IMR-90 (cell line): Measurements from ENCODE around the gene GPC6. TPM values are rescaled to one million over a fixed set of nuclear protein-coding genes. Genes with fewer than 3 reads are reported as not detected.

ENCODE experiments used
- ATAC-seq: fragments of 200-7000 bp; cut with Tn5 transposase; 2 replicates; pipeline ENCODE4 v1.9.1; 2020; ENCODE audit warnings: low read depth, mild to moderate bottlenecking, moderate library complexity
- BruUV-seq: library from RNA; stranded (reverse); fragments of 400-500 nt; replicated peaks from 2 replicates; lab custom pipeline; 2021; lab: Mats Ljungman, UMichigan
- CTCF ChIA-PET: fragments of 300-600 bp; formaldehyde crosslinking; extraction: SDS; loops from one replicate; lab custom pipeline; 2021; ENCODE audit warnings: antibody characterized with exemption; lab: Yijun Ruan, JAX
- POLR2A ChIA-PET: fragments of 300-600 bp; sonication (Branson Sonifier 250); formaldehyde crosslinking; loops from one replicate; lab custom pipeline; 2022; ENCODE audit warnings: antibody characterized with exemption; ENCODE audit not compliant: unreplicated experiment; lab: Charles Lee
- DNase-seq: peaks from one replicate; pipeline ENCODE4 v3.0.0; 2013
- H2AFZ ChIP-seq: replicated peaks from 2 replicates; pipeline ENCODE3; 2013; ENCODE audit warnings: low read length, mild to moderate bottlenecking; ENCODE audit not compliant: poor library complexity
- H2AK5ac ChIP-seq: 2 replicates; pipeline ENCODE4 v1.6.1; 2013; ENCODE audit warnings: low read depth, low read length, inconsistent platforms
- H2AK9ac ChIP-seq: replicated peaks from 2 replicates; pipeline ENCODE3; 2013; ENCODE audit warnings: mild to moderate bottlenecking, low read depth, low read length, moderate library complexity; ENCODE audit not compliant: poor library complexity
- H2BK120ac ChIP-seq: 2 replicates; pipeline ENCODE4 v1.6.1; 2013; ENCODE audit warnings: low read depth, low read length, inconsistent platforms
- H2BK15ac ChIP-seq: 3 replicates; pipeline ENCODE4 v1.6.1; 2013; ENCODE audit warnings: low read depth, low read length, inconsistent platforms
- H2BK20ac ChIP-seq: 2 replicates; pipeline ENCODE4 v1.6.1; 2013; ENCODE audit warnings: low read depth, mild to moderate bottlenecking, inconsistent platforms, low read length, moderate library complexity
- H2BK5ac ChIP-seq: 2 replicates; pipeline ENCODE4 v1.6.1; 2013; ENCODE audit warnings: mild to moderate bottlenecking, low read depth, low read length, inconsistent platforms; ENCODE audit not compliant: poor library complexity, severe bottlenecking
- H3K14ac ChIP-seq: replicated peaks from 2 replicates; pipeline ENCODE4 v1.6.1; 2013; ENCODE audit warnings: low read depth, low read length, inconsistent platforms
- H3K18ac ChIP-seq: 2 replicates; pipeline ENCODE4 v1.6.1; 2013; ENCODE audit warnings: low read depth, low read length, control low read depth
- H3K23ac ChIP-seq: 2 replicates; pipeline ENCODE4 v1.6.1; 2013; ENCODE audit warnings: low read depth, low read length, inconsistent platforms
- H3K27ac ChIP-seq: 2 replicates; pipeline ENCODE4 v1.5.1; 2013; ENCODE audit warnings: mild to moderate bottlenecking, control low read depth, low read length; ENCODE audit not compliant: insufficient read depth
- H3K27me3 ChIP-seq: 2 replicates; pipeline ENCODE4 v1.6.1; 2013; ENCODE audit warnings: low read length; ENCODE audit not compliant: control insufficient read depth, insufficient read depth
- H3K36me3 ChIP-seq: 2 replicates; pipeline ENCODE4 v1.6.1; 2013; ENCODE audit warnings: low read length, mixed read lengths; ENCODE audit not compliant: control insufficient read depth, insufficient read depth
- H3K4ac ChIP-seq: 2 replicates; pipeline ENCODE4 v1.6.1; 2013; ENCODE audit warnings: low read depth, low read length, inconsistent platforms
- H3K4me1 ChIP-seq: 2 replicates; pipeline ENCODE4 v1.6.1; 2013; ENCODE audit warnings: low read length, mixed read lengths; ENCODE audit not compliant: control insufficient read depth, insufficient read depth
- H3K4me2 ChIP-seq: 2 replicates; pipeline ENCODE4 v1.6.1; 2013; ENCODE audit warnings: low read depth, mild to moderate bottlenecking, control low read depth, low read length, moderate library complexity
- H3K4me3 ChIP-seq: 2 replicates; pipeline ENCODE4 v1.5.1; 2013; ENCODE audit warnings: low read depth, mild to moderate bottlenecking, control low read depth, low read length, moderate library complexity; ENCODE audit not compliant: insufficient read depth
- H3K56ac ChIP-seq: 2 replicates; pipeline ENCODE4 v1.6.1; 2013; ENCODE audit warnings: low read length, inconsistent platforms; ENCODE audit not compliant: insufficient read depth; ENCODE audit errors: extremely low read depth
- H3K79me1 ChIP-seq, 2 experiments: 2 replicates each; pipeline ENCODE4 v1.6.1; 2013; ENCODE audit warnings: low read length in 2 of 2, inconsistent platforms in 1 of 2, low read depth in 1 of 2
- H3K9ac ChIP-seq: 2 replicates; pipeline ENCODE4 v1.6.1; 2013; ENCODE audit warnings: low read depth, low read length, control low read depth
- H3K9me1 ChIP-seq: 2 replicates; pipeline ENCODE4 v1.6.1; 2013; ENCODE audit warnings: low read length, inconsistent platforms; ENCODE audit not compliant: insufficient read depth
- H3K9me3 ChIP-seq: 2 replicates; pipeline ENCODE4 v1.6.1; 2013; ENCODE audit warnings: low read length; ENCODE audit not compliant: control insufficient read depth, insufficient read depth
- H4K20me1 ChIP-seq: 2 replicates; pipeline ENCODE4 v1.6.1; 2013; ENCODE audit warnings: low read length, inconsistent platforms; ENCODE audit not compliant: insufficient read depth
- H4K5ac ChIP-seq: 2 replicates; pipeline ENCODE4 v1.6.1; 2013; ENCODE audit warnings: mild to moderate bottlenecking, low read depth, low read length, control low read depth
- H4K8ac ChIP-seq, 2 experiments: 2 replicates each; pipeline ENCODE4 v1.6.1; 2013; ENCODE audit warnings: low read depth in 2 of 2, low read length in 2 of 2, control low read depth in 1 of 2, inconsistent platforms in 1 of 2
- H4K91ac ChIP-seq: 2 replicates; pipeline ENCODE4 v1.6.1; 2013; ENCODE audit warnings: low read depth, low read length, inconsistent platforms; ENCODE audit not compliant: insufficient read depth
- BHLHE40 ChIP-seq: fragments of 150-350 bp; IDR thresholded peaks from 2 replicates; pipeline ENCODE4 v1.6.1; 2016; ENCODE audit warnings: mild to moderate bottlenecking, low read depth, low read length
- CEBPB ChIP-seq: IDR thresholded peaks from 2 replicates; pipeline ENCODE4 v1.6.1; 2012; ENCODE audit warnings: low read depth, low read length, improper control_type of control experiment
- CHD1 ChIP-seq: IDR thresholded peaks from 2 replicates; pipeline ENCODE4 v1.6.1; 2012; ENCODE audit warnings: low read depth, low read length, improper control_type of control experiment
- FOS ChIP-seq: fragments of 150-350 bp; IDR thresholded peaks from 2 replicates; pipeline ENCODE4 v1.6.1; 2016; ENCODE audit warnings: low read depth, low read length
- MAFK ChIP-seq: IDR thresholded peaks from 2 replicates; pipeline ENCODE4 v1.6.1; 2012; ENCODE audit warnings: low read depth, low read length, improper control_type of control experiment
- MAZ ChIP-seq: IDR thresholded peaks from 2 replicates; pipeline ENCODE4 v1.6.1; 2012; ENCODE audit warnings: low read depth, mild to moderate bottlenecking, low read length, improper control_type of control experiment, moderate library complexity, borderline replicate concordance
- MXI1 ChIP-seq: IDR thresholded peaks from 2 replicates; pipeline ENCODE4 v1.6.1; 2012; ENCODE audit warnings: low read depth, mild to moderate bottlenecking, low read length, moderate library complexity, borderline replicate concordance
- NFE2L2 ChIP-seq: fragments of 150-350 bp; IDR thresholded peaks from 2 replicates; pipeline ENCODE4 v1.6.1; 2016; ENCODE audit warnings: low read depth, mild to moderate bottlenecking, low read length
- POLR2A ChIP-seq: IDR thresholded peaks from 2 replicates; pipeline ENCODE4 v1.6.1; 2012; ENCODE audit warnings: mild to moderate bottlenecking, low read depth, low read length
- RCOR1 ChIP-seq: IDR thresholded peaks from 2 replicates; pipeline ENCODE4 v1.6.1; 2012; ENCODE audit warnings: mild to moderate bottlenecking, low read length, improper control_type of control experiment; ENCODE audit not compliant: insufficient replicate concordance
- RFX5 ChIP-seq: IDR thresholded peaks from 2 replicates; pipeline ENCODE4 v1.8.0; 2012; ENCODE audit warnings: low read depth, mild to moderate bottlenecking, low read length, moderate library complexity
- SMC3 ChIP-seq: fragments of 150-350 bp; IDR thresholded peaks from 2 replicates; pipeline ENCODE4 v1.6.1; 2016; ENCODE audit warnings: low read depth, mild to moderate bottlenecking, antibody characterized with exemption, low read length, moderate library complexity
- WGBS, 2 experiments: methylation state at CpG; one replicate each; pipeline versions ENCODE4 v1.1.5 to v1.1.7; 2013; ENCODE audit warnings: missing lambda C conversion rate in 2 of 2; ENCODE audit not compliant: insufficient read length in 1 of 2; ENCODE audit errors: extremely low coverage in 2 of 2; 5-methylcytosine and 5-hydroxymethylcytosine counted together
- dilution Hi-C: fragments of 300-500 bp; cut with HindIII; formaldehyde crosslinking; loops from one replicate; pipeline ENCODE4 v1.14.3; 2018; ENCODE audit warnings: low sequenced_read_pairs; ENCODE audit not compliant: unreplicated experiment
- in situ Hi-C: fragments of 300-500 bp; cut with MboI; formaldehyde crosslinking; loops from 3 replicates; pipeline ENCODE4 v1.14.3; 2019; ENCODE audit warnings: low sequenced_read_pairs, inconsistent platforms, mixed read lengths
- intact Hi-C: fragments of 100-400 bp; cut with micrococcal nuclease; formaldehyde crosslinking; loops from 2 replicates; pipeline ENCODE4 v1.10.0; 2022
- polyA plus RNA-seq, 3 experiments: library from polyadenylated mRNA; depleted of rRNA; stranded (reverse); fragments of >200 nt; gene quantifications; 2 replicates each; pipeline ENCODE4 v1.2.3, GENCODE V29; 2012; ENCODE audit warnings: low replicate concordance in 1 of 3
- total RNA-seq: library from RNA; depleted of rRNA; stranded (reverse); fragments of >200 nt; gene quantifications from 2 replicates; pipeline ENCODE4 v1.2.3, GENCODE V29; 2012
- TF ChIP-seq, protein P1 (sequence below): fragments of 150-350 bp; IDR thresholded peaks from 2 replicates; pipeline ENCODE4 v1.6.1; 2016; ENCODE audit warnings: low read depth, mild to moderate bottlenecking, low read length, moderate library complexity, borderline replicate concordance
- TF ChIP-seq, protein P2 (sequence below): conservative IDR thresholded peaks from 2 replicates; pipeline ENCODE4 v1.5.1; 2012; ENCODE audit warnings: mild to moderate bottlenecking, low read depth, low read length, improper control_type of control experiment

Gene GPC6
- total and polyA plus RNA-seq, 2 of the 4 experiments (the other 2 are of a cell fraction): 14.9 to 39.4 TPM

DNA sequence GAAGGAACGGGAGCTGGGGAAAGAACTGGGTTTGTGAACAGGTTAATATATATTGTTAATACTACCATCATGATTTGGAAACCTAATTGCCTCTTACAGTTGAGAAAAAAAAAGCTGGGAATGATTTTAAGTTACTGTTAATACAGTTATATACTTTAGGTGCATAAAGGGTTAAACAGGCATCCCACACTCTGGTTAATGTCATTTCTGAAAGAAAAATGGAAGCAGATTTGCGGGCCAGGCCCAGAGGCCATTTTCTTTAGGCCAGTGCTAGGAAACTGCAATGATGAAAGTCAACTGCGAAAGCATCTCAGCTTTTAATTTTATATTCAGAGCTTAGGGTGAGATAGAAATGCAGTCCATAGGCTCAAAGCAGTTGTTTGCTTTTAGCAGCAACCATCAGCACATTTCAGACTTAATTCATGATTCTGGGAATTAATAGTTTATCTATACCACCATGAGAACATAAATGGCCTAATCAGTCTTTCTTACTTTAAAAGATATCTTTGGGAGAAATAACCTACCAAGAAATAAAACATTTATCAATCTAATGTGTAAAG is 592.8 kb downstream of the GPC6 start:
- H4K8ac ChIP-seq: no peak overlapping the region; a peak in 1 of 4 replicates
- no peak overlapping the region for H2BK20ac ChIP-seq
- CTCF ChIA-PET: no interaction called here
- no peaks in the 10 kb centered on the region for H3K36me3 ChIP-seq
- no peak overlapping the region for H2AK5ac ChIP-seq
- H3K18ac ChIP-seq: no peak overlapping the region
- H2AK9ac ChIP-seq: no peak overlapping the region
- POLR2A ChIA-PET: no interaction called here
- ATAC-seq (no peak), DNase-seq (no peak)
- no peak overlapping the region for H3K4me3 ChIP-seq
- H3K79me1 ChIP-seq: no peaks in the 10 kb centered on the region
- no peak overlapping the region for H3K4ac ChIP-seq
- in situ Hi-C loops (no loop called here), dilution Hi-C loops (no loop called here), intact Hi-C loops (no loop called here)
- no peaks in the 10 kb centered on the region for H3K9me1 ChIP-seq
- H3K9me3 ChIP-seq: no peaks in the 10 kb centered on the region
- H3K14ac ChIP-seq: no peak overlapping the region
- H2AFZ ChIP-seq: no peak overlapping the region
- H4K20me1 ChIP-seq: no peaks in the 10 kb centered on the region
- H4K5ac ChIP-seq: no peak overlapping the region
- no TSS peak for BruUV-seq
- no peaks in the 10 kb centered on the region for H3K4me1 ChIP-seq
- no peak overlapping the region for H3K9ac ChIP-seq
- H2BK120ac ChIP-seq: no peak overlapping the region
- no peaks in the 10 kb centered on the region for H3K27me3 ChIP-seq
- WGBS, 2 experiments: no CpG with 5 or more reads among the region's 3 CpGs
- H3K56ac ChIP-seq: no peak overlapping the region
- TF ChIP-seq, protein P1, sequence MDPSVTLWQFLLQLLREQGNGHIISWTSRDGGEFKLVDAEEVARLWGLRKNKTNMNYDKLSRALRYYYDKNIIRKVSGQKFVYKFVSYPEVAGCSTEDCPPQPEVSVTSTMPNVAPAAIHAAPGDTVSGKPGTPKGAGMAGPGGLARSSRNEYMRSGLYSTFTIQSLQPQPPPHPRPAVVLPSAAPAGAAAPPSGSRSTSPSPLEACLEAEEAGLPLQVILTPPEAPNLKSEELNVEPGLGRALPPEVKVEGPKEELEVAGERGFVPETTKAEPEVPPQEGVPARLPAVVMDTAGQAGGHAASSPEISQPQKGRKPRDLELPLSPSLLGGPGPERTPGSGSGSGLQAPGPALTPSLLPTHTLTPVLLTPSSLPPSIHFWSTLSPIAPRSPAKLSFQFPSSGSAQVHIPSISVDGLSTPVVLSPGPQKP: no peak
- no peak for TF ChIP-seq CHD1
- no peak for TF ChIP-seq MAFK
- no peak for TF ChIP-seq NFE2L2
- TF ChIP-seq, protein P2, sequence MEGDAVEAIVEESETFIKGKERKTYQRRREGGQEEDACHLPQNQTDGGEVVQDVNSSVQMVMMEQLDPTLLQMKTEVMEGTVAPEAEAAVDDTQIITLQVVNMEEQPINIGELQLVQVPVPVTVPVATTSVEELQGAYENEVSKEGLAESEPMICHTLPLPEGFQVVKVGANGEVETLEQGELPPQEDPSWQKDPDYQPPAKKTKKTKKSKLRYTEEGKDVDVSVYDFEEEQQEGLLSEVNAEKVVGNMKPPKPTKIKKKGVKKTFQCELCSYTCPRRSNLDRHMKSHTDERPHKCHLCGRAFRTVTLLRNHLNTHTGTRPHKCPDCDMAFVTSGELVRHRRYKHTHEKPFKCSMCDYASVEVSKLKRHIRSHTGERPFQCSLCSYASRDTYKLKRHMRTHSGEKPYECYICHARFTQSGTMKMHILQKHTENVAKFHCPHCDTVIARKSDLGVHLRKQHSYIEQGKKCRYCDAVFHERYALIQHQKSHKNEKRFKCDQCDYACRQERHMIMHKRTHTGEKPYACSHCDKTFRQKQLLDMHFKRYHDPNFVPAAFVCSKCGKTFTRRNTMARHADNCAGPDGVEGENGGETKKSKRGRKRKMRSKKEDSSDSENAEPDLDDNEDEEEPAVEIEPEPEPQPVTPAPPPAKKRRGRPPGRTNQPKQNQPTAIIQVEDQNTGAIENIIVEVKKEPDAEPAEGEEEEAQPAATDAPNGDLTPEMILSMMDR: no peak
- no peak for TF ChIP-seq RFX5
- TF ChIP-seq RCOR1: no peak
- TF ChIP-seq POLR2A: no peak
- TF ChIP-seq MAZ: no peak
- TF ChIP-seq SMC3: no peak
- no peak for TF ChIP-seq FOS
- TF ChIP-seq MXI1: no peak
- TF ChIP-seq BHLHE40: no peak
- TF ChIP-seq CEBPB: no peak
- H2BK5ac ChIP-seq: no peak overlapping the region
- no peak overlapping the region for H3K23ac ChIP-seq
- H3K27ac ChIP-seq: no peak overlapping the region
- no peak overlapping the region for H3K4me2 ChIP-seq
- no peak overlapping the region for H2BK15ac ChIP-seq
- H4K91ac ChIP-seq: no peak overlapping the region
